Suprapubic skin (tissue), 4 donors: Measurements from ENCODE around the gene FOXK1.

Experiments used
- CTCF ChIP-seq, 2 donors: fragments of 200-600 bp in 1 of 2; fragments of 450-650 bp in 1 of 2; sonication (generic) in 1 of 2; IDR thresholded peaks; one replicate each; pipeline ENCODE4 v1.5.1; 2016 to 2019; ENCODE audit warnings: antibody characterized with exemption in 2 of 2, mild to moderate bottlenecking in 1 of 2, moderate library complexity in 1 of 2
- POLR2A ChIP-seq, 2 donors: fragments of 450-650 bp; IDR thresholded peaks; one replicate each; pipeline ENCODE4 v1.6.1; 2017; ENCODE audit warnings: antibody characterized with exemption in 2 of 2, mild to moderate bottlenecking in 2 of 2, moderate library complexity in 2 of 2
- POLR2AphosphoS5 ChIP-seq, 3 donors: sonication (generic); formaldehyde crosslinking; IDR thresholded peaks; one replicate each; pipeline ENCODE4 v1.6.1; 2017; ENCODE audit warnings: antibody characterized with exemption in 3 of 3

DNA sequence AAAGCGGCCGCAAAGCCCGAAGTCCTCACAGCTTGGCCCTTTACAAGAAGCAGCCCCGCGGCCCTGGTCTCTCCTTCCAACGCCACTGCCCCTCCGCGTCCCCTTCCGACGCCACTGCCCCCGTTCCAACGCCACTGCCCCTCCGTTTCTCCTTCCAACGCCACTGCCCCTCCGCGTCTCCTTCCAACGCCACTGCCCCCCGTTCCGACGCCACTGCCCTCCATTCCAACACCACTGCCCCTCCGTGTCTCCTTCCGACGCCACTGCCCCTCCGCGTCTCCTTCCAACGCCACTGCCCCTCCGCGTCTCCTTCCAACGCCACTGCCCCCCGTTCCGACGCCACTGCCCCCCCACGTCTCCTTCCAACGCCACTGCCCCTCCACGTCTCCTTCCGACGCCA lies 126.5 kb downstream of the FOXK1 start:
- TF ChIP-seq CTCF (IDR thresholded peaks at IDR 0.05) (no peak), POLR2A (IDR thresholded peaks at IDR 0.05) (no peak), POLR2AphosphoS5 (IDR thresholded peaks at IDR 0.05) (no peak)
